Vagina (tissue), 2 donors: ENCODE results near the gene BTNL2.

Experiments used
- CTCF ChIP-seq, 3 experiments: fragments of 450-650 bp in 2 of 3; fragments of 200-600 bp in 1 of 3; sonication (generic) in 1 of 3; IDR thresholded peaks; one replicate each; pipeline ENCODE4 v1.5.1; 2017 to 2019; ENCODE audit warnings: antibody characterized with exemption in 3 of 3, mild to moderate bottlenecking in 2 of 3, moderate library complexity in 2 of 3
- POLR2A ChIP-seq, 2 donors: fragments of 450-650 bp; IDR thresholded peaks; one replicate each; pipeline ENCODE4 v1.6.1; 2017; ENCODE audit warnings: antibody characterized with exemption in 2 of 2, mild to moderate bottlenecking in 2 of 2, moderate library complexity in 2 of 2
- POLR2AphosphoS5 ChIP-seq, 2 donors: sonication (generic); formaldehyde crosslinking; IDR thresholded peaks; one replicate each; pipeline ENCODE4 v1.9.0; 2017; ENCODE audit warnings: antibody characterized with exemption in 2 of 2, mild to moderate bottlenecking in 2 of 2, low read depth in 1 of 2; ENCODE audit not compliant: insufficient read depth in 1 of 2

- TF ChIP-seq CTCF (IDR thresholded peaks at IDR 0.05) (no peak), POLR2A (IDR thresholded peaks at IDR 0.05) (no peak), POLR2AphosphoS5 (IDR thresholded peaks at IDR 0.05; ENCODE audit: insufficient read depth in 1 of 2, low read depth in 1 of 2) (no peak)
Observed at GRCh38 chr6:32405656-32406055, 1.3 kb downstream of the BTNL2 start.
